Nephron (organoid): ENCODE data around the gene MISP.
A peak's percentile ranks its signal among the peaks of the same experiment; 100 is the strongest.

Experiments
- H3K27ac Mint-ChIP-seq, 3 experiments: 2 replicates each; pipeline ENCODE4 v1.8.0; 2020; ENCODE audit warnings: mixed read lengths in 3 of 3, mild to moderate bottlenecking in 2 of 3, moderate library complexity in 1 of 3
- H3K27me3 Mint-ChIP-seq: 2 replicates; pipeline ENCODE4 v1.8.0; 2021; ENCODE audit warnings: low read depth, mild to moderate bottlenecking, moderate library complexity, mixed read lengths
- H3K36me3 Mint-ChIP-seq: 2 replicates; pipeline ENCODE4 v1.8.0; 2020; ENCODE audit warnings: low read depth, mixed read lengths
- H3K4me1 Mint-ChIP-seq: 2 replicates; pipeline ENCODE4 v1.8.0; 2020; ENCODE audit warnings: mixed read lengths
- H3K4me3 Mint-ChIP-seq, 3 experiments: 2 replicates each; pipeline ENCODE4 v1.8.0; 2020; ENCODE audit warnings: mild to moderate bottlenecking in 3 of 3, mixed read lengths in 3 of 3, moderate library complexity in 2 of 3
- H3K9me3 Mint-ChIP-seq: 2 replicates; pipeline ENCODE4 v1.8.0; 2020; ENCODE audit warnings: mixed read lengths
- CTCF ChIP-seq, 3 experiments: fragments of 200-600 bp; sonication (generic); IDR thresholded peaks; one replicate each; pipeline ENCODE4 v1.5.0; 2021; ENCODE audit warnings: antibody characterized with exemption in 3 of 3; ENCODE audit not compliant: unreplicated experiment in 3 of 3

Gene MISP

GRCh38 chr19:801861-802497 is 51.1 kb downstream of the MISP start:
- H3K9me3 Mint-ChIP-seq, result no peaks in the 10 kb centered on the region
- H3K36me3 Mint-ChIP-seq, result peaks cover 40% of the 10 kb centered on the region
- H3K27me3 Mint-ChIP-seq, result no peaks in the 10 kb centered on the region
- H3K27ac Mint-ChIP-seq, result peak overlapping the region; percentile 86 to 91 (median 88)
- H3K4me1 Mint-ChIP-seq, result peaks cover 48% of the 10 kb centered on the region
- TF ChIP-seq CTCF (IDR thresholded peaks at IDR 0.05; ENCODE audit: unreplicated experiment in 3 of 3), result no peak
- H3K4me3 Mint-ChIP-seq, result peak overlapping the region; percentile 72 to 82 (median 78)

GRCh38 chr19:802498-803098 is 51.7 kb downstream of the MISP start:
- H3K27ac Mint-ChIP-seq, result peak overlapping the region; percentile 86 to 91 (median 88)

GRCh38 chr19:803099-803561 is 52.2 kb downstream of the MISP start:
- H3K4me1 Mint-ChIP-seq, result peaks cover 54% of the 10 kb centered on the region
- peaks cover 51% of the 10 kb centered on the region for H3K36me3 Mint-ChIP-seq
- no peaks in the 10 kb centered on the region for H3K27me3 Mint-ChIP-seq
- H3K27ac Mint-ChIP-seq, result peak overlapping the region in 2 of 3 experiments; percentile 88 to 91
- no peaks in the 10 kb centered on the region for H3K9me3 Mint-ChIP-seq
- peak overlapping the region in 2 of 3 experiments; percentile 30 to 78 for H3K4me3 Mint-ChIP-seq
- TF ChIP-seq CTCF (IDR thresholded peaks at IDR 0.05; ENCODE audit: unreplicated experiment in 3 of 3), result no peak

More at GRCh38 chr19:802498-803098, 51.7 kb downstream of the MISP start:
- H3K9me3 Mint-ChIP-seq, result no peaks in the 10 kb centered on the region
- peaks cover 51% of the 10 kb centered on the region for H3K4me1 Mint-ChIP-seq
- peak overlapping the region; percentile 72 to 82 (median 78) for H3K4me3 Mint-ChIP-seq
- H3K36me3 Mint-ChIP-seq, result peaks cover 46% of the 10 kb centered on the region
- TF ChIP-seq CTCF (IDR thresholded peaks at IDR 0.05; ENCODE audit: unreplicated experiment in 3 of 3), result no peak
- no peaks in the 10 kb centered on the region for H3K27me3 Mint-ChIP-seq

GRCh38 chr19:803686-804418 is 52.9 kb downstream of the MISP start:
- no peaks in the 10 kb centered on the region for H3K27me3 Mint-ChIP-seq
- H3K4me3 Mint-ChIP-seq, result peak overlapping the region in 2 of 3 experiments; percentile 30 to 78
- peak overlapping the region in 1 of 3 experiments; percentile 88 for H3K27ac Mint-ChIP-seq
- H3K4me1 Mint-ChIP-seq, result peaks cover 54% of the 10 kb centered on the region
- TF ChIP-seq CTCF (IDR thresholded peaks at IDR 0.05; ENCODE audit: unreplicated experiment in 3 of 3), result no peak
- peaks cover 51% of the 10 kb centered on the region for H3K36me3 Mint-ChIP-seq
- no peaks in the 10 kb centered on the region for H3K9me3 Mint-ChIP-seq

DNA sequence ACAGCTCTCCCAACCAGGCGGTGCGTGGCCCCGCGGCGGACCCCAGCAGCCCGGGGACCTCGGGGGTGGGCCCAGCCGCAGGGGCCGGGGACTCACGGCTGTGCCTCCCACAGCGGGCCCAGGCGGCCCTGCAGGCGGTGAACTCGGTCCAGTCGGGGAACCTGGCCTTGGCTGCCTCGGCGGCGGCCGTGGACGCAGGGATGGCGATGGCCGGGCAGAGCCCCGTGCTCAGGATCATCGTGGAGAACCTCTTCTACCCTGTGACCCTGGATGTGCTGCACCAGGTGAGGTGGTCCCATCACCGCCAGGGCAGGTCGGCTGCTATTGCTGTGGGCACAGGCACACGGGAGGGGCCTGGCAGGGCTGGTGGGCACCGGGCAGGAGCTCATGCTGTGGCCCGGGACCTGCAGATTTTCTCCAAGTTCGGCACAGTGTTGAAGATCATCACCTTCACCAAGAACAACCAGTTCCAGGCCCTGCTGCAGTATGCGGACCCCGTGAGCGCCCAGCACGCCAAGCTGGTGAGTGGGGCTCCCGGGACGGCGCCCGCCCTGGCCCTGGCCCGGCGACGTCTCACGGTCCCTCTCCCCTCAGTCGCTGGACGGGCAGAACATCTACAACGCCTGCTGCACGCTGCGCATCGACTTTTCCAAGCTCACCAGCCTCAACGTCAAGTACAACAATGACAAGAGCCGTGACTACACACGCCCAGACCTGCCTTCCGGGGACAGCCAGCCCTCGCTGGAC is 53.7 kb downstream of the MISP start:
- H3K27ac Mint-ChIP-seq, result no peak overlapping the region
- TF ChIP-seq CTCF (IDR thresholded peaks at IDR 0.05; ENCODE audit: unreplicated experiment in 3 of 3), result no peak
- peaks cover 51% of the 10 kb centered on the region for H3K36me3 Mint-ChIP-seq
- H3K9me3 Mint-ChIP-seq, result no peaks in the 10 kb centered on the region
- no peaks in the 10 kb centered on the region for H3K27me3 Mint-ChIP-seq
- H3K4me1 Mint-ChIP-seq, result peaks cover 49% of the 10 kb centered on the region
- H3K4me3 Mint-ChIP-seq, result no peak overlapping the region
